HG02943 (cell line): ENCODE measurements around the gene JAG2.

Experiments used
- ATAC-seq: cut with Tn5 transposase; IDR thresholded peaks from one replicate; pipeline ENCODE4 v1.9.1; 2021; ENCODE audit warnings: mild to moderate bottlenecking, low read depth, moderate library complexity; ENCODE audit not compliant: unreplicated experiment

Gene JAG2

GRCh38 chr14:105167303-105168092, 1.1 kb downstream of the JAG2 start:
- no peak for ATAC-seq

GRCh38 chr14:105166571-105167302, 1.8 kb downstream of the JAG2 start:
- ATAC-seq, result no peak

DNA sequence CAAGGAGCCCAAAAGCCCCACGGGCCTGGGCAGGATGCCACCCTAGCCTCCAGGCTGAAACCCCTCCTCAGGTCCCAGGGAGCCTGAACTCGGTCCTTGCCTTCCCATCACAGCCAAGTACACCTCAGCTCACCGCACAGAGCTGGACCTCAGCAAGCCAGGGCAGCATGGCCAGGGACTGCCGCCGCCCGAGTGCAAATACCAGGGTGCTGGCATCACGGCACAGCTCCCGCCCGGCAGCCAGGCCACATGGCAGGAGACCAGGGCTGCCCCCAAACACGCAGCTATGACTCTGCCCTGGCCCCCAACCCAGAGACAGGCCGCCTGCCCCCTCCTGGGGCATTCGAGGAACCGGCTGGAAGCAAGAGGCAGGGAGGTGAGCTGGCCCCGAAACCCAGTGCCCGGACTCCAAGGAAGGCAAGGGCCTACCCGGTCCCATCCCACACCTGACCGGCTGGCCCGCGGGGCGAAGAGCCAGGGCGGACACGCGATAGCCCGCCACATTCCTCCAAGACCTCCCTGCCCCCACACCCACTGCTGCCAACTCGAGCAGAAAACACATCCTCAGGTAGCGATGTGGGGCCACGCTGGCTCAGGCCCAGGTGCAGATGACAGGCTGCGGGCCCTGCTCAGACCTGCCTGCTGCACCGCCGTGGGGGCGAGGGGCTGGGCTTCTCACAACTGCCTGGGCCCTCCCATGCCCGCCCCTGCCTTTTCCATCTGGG, 2.7 kb downstream of the JAG2 start:
- no peak for ATAC-seq

DNA sequence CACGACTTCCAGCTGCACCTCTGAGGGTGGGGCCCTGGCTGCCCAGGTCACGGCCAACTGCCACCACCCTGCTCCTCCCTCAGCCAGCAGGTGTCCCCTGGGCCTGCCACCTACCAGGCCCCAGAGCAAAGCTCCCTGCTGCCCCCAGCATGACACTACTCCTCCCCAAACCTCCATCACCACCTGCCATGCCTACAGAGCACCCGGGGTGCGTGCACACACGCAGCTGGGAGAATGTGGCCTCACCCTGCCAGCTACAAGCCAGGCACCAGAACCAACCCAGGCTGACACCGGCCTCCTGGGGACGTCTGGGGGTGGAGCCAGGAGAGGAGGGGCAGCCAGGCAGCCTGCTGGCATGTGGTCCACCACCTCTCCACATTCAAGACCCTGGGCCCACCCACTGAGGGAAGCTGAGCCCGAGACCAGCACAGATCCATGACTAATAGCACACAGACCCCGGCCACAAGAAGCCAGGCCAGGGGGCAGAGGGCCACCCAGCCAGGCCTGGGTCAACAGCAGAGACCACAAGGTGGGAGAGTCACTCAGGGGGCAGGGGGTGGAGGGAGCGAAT, 3.4 kb downstream of the JAG2 start:
- ATAC-seq, result no peak

- ATAC-seq, result no peak
Observed at GRCh38 chr14:105163040-105163742, 5.4 kb downstream of the JAG2 start.

DNA sequence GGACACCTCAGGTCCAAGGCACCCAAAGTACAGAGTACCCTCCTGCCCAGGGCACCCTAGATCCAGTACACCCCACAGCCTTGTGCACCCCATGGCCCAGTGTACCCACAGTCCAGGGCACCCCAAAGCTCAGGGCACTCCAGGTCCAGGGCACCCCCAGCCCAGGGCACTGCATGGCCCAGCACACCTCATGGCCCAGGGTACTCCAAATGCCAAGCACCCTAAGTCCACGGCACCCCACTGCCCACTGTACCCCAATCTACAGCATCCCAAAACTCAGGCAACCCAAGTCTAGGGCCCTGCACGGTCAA, 6.0 kb downstream of the JAG2 start:
- no peak for ATAC-seq

GRCh38 chr14:105161964-105162668, 6.5 kb downstream of the JAG2 start:
- no peak for ATAC-seq

- ATAC-seq, result no peak
Observed at GRCh38 chr14:105161309-105161708, 7.3 kb downstream of the JAG2 start.

- ATAC-seq, result no peak
Observed at GRCh38 chr14:105160776-105161175, 7.8 kb downstream of the JAG2 start.

- ATAC-seq, result no peak
Observed at GRCh38 chr14:105159344-105159743, 9.2 kb downstream of the JAG2 start.

GRCh38 chr14:105158794-105159193, 9.8 kb downstream of the JAG2 start:
- ATAC-seq, result no peak

- ATAC-seq, result no peak
Observed at GRCh38 chr14:105157872-105158271, 10.7 kb downstream of the JAG2 start.

GRCh38 chr14:105156414-105157375, 11.9 kb downstream of the JAG2 start:
- ATAC-seq, result no peak

GRCh38 chr14:105155681-105156413, 12.7 kb downstream of the JAG2 start:
- ATAC-seq, result no peak

- no peak for ATAC-seq
Observed at GRCh38 chr14:105155071-105155651, 13.4 kb downstream of the JAG2 start.

DNA sequence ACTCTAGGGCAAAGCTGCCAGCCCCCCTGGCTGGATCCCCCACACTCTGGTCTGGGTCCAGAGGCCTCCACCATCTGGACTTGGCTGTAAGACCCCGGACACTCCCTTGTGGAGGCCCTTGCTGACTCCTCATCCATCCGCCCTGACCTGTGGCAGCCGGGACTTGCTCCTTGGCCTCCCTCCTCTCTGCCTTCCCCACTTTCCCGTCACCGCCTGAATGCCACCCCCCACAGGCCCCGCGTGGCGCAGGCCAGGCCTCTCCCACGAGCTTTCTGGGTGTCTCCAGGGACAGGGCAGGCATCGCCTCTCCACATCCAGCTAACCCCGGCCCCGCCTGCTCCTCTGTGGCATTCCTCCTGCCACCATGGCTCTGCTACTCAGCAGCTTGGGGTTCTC, 14.1 kb downstream of the JAG2 start:
- no peak for ATAC-seq

DNA sequence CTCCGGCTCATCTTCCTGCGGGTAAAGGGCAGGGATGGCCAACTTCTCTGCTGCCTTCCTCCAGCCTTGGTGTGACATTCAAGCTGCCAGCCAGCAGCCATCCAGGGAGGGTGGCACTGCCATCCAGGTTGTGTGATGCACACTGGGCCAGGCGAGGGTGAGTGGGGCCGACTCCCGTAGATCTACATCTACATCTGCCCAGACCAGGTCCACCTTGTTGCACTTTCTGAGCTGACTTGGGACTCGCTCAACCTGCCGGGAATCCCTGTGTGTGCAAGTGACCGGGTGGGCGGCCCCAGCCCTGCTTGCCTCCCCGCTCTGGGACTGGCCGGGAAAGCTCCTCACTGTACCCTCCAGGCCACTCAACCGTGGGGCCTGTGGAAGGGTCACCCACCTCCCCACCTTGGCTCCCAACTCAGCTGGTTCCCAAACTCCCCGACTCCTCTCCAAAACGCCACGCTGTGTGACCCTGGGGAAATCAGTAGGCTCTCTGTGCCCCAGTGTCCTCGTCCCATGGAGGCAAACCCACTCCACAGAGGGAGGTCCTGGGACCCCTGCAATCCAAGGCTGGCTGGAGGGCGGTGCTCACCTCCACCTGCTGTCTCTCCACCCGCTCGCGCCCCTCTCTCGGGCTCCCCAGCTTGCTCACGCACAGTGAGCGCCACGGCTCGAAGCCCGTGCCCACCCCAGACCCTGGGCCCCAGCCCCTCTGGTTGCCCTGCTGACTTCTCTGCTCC, 14.7 kb downstream of the JAG2 start:
- no peak for ATAC-seq
